HG03432 (cell line): ENCODE data around the gene KNCN.

Experiments used
- ATAC-seq: cut with Tn5 transposase; IDR thresholded peaks from one replicate; pipeline ENCODE4 v1.9.1; 2021; ENCODE audit warnings: mild to moderate bottlenecking, moderate library complexity; ENCODE audit not compliant: unreplicated experiment

KNCN gene

GRCh38 chr1:46569884-46570725 lies 18.7 kb upstream of the KNCN start:
- ATAC-seq: no peak

GRCh38 chr1:46569116-46569515 lies 17.7 kb upstream of the KNCN start:
- ATAC-seq: no peak

- ATAC-seq: no peak
Measured at GRCh38 chr1:46568461-46568891, 17.0 kb upstream of the KNCN start.

- ATAC-seq: no peak
Measured at GRCh38 chr1:46563341-46563740, 11.9 kb upstream of the KNCN start.

- no peak for ATAC-seq
Measured at GRCh38 chr1:46562498-46562897, 11.1 kb upstream of the KNCN start.

GRCh38 chr1:46558966-46559365 lies 7.5 kb upstream of the KNCN start:
- ATAC-seq: no peak

GRCh38 chr1:46558141-46558963 lies 6.9 kb upstream of the KNCN start:
- ATAC-seq: no peak

GRCh38 chr1:46557403-46557802 lies 6.0 kb upstream of the KNCN start:
- no peak for ATAC-seq

- no peak for ATAC-seq
Measured at GRCh38 chr1:46556822-46557221, 5.4 kb upstream of the KNCN start.

GRCh38 chr1:46555826-46556619 lies 4.6 kb upstream of the KNCN start:
- no peak for ATAC-seq

GRCh38 chr1:46554597-46555381 lies 3.3 kb upstream of the KNCN start:
- no peak for ATAC-seq

GRCh38 chr1:46554236-46554596 lies 2.8 kb upstream of the KNCN start:
- ATAC-seq: no peak

GRCh38 chr1:46553506-46553905 lies 2.1 kb upstream of the KNCN start:
- no peak for ATAC-seq

- no peak for ATAC-seq
Measured at GRCh38 chr1:46552357-46553237, 1.1 kb upstream of the KNCN start.

GRCh38 chr1:46550751-46551231 lies 656 bp downstream of the KNCN start:
- ATAC-seq: no peak

- no peak for ATAC-seq
Measured at GRCh38 chr1:46549697-46550681, 1.5 kb downstream of the KNCN start.

- no peak for ATAC-seq
Measured at GRCh38 chr1:46547481-46548383, 3.7 kb downstream of the KNCN start.
